GM13977 (cell line): ENCODE results near the gene FREY1.

Experiments used
- DNase-seq: peaks from one replicate; pipeline ENCODE4 v3.0.0; 2012; ENCODE audit warnings: low spot score
- in situ Hi-C: fragments of 300-500 bp; cut with MboI; formaldehyde crosslinking; loops from one replicate; pipeline ENCODE4 v1.12.0; 2022; ENCODE audit warnings: low sequenced_read_pairs, low pct_unique_long_range_greater_than_20kb, mixed read lengths, inconsistent platforms; ENCODE audit not compliant: unreplicated experiment
- TF ChIP-seq, protein P1 (sequence below): IDR thresholded peaks from 2 replicates; pipeline ENCODE4 v1.5.1; 2012; ENCODE audit warnings: mild to moderate bottlenecking, control low read depth; ENCODE audit not compliant: insufficient read depth; ENCODE audit errors: extremely low read depth, missing control alignments

The FREY1 gene

GRCh38 chr11:45906965-45907611 is at the start of gene FREY1:
FREY1 (minus strand) TSS chr11:45907271; CDS start chr11:45907245, 26 bp downstream.
- in situ Hi-C loops, result no loop called here
- TF ChIP-seq, protein P1, sequence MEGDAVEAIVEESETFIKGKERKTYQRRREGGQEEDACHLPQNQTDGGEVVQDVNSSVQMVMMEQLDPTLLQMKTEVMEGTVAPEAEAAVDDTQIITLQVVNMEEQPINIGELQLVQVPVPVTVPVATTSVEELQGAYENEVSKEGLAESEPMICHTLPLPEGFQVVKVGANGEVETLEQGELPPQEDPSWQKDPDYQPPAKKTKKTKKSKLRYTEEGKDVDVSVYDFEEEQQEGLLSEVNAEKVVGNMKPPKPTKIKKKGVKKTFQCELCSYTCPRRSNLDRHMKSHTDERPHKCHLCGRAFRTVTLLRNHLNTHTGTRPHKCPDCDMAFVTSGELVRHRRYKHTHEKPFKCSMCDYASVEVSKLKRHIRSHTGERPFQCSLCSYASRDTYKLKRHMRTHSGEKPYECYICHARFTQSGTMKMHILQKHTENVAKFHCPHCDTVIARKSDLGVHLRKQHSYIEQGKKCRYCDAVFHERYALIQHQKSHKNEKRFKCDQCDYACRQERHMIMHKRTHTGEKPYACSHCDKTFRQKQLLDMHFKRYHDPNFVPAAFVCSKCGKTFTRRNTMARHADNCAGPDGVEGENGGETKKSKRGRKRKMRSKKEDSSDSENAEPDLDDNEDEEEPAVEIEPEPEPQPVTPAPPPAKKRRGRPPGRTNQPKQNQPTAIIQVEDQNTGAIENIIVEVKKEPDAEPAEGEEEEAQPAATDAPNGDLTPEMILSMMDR, result no peak
- DNase-seq, result no peak

GRCh38 chr11:45949992-45950407 is 42.9 kb upstream of the FREY1 start:
- in situ Hi-C loops, result no loop called here
- no peak for DNase-seq
- TF ChIP-seq, protein P1, result no peak

DNA sequence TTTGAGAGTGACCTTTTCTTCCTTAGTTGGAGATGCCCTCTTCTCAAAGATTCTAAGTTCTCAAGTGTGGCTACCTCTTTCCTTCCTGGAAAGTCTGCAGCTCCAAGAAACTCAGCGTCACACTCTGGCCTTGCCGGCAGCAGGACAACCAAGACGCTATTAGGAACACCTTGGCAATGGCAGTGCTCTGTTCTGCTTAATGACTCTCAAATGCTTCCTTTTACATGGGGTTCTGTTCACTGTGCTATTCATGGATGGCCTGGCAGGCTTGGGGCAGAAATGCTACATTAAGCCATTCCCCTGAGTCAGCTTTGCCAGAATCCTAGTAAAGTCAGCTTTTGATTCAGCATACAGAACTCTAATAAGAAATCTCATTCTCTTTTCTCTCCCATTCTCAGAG is 41.3 kb upstream of the FREY1 start:
- in situ Hi-C loops, result no loop called here
- TF ChIP-seq, protein P1, result no peak
- no peak for DNase-seq

DNA sequence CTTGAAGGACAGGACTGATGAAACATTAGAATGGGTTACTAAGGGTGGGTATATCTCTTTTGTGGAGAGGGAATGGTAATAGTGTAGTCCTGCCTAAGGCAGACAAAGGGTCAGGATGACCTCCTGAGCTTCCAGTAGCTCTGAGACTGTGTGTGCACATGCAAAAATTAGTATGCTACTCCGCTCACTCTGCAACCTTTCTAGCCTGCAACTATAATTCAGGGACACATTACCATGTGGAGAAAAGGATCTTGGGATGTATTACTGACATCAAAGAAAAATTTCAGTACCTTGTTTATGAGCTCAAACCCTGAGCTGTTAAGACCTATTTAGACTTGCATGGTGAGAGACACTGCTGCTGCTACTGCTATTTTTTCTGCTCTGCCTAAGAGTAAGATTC is 40.8 kb upstream of the FREY1 start:
- in situ Hi-C loops, result no loop called here
- no peak for DNase-seq
- TF ChIP-seq, protein P1, result no peak

DNA sequence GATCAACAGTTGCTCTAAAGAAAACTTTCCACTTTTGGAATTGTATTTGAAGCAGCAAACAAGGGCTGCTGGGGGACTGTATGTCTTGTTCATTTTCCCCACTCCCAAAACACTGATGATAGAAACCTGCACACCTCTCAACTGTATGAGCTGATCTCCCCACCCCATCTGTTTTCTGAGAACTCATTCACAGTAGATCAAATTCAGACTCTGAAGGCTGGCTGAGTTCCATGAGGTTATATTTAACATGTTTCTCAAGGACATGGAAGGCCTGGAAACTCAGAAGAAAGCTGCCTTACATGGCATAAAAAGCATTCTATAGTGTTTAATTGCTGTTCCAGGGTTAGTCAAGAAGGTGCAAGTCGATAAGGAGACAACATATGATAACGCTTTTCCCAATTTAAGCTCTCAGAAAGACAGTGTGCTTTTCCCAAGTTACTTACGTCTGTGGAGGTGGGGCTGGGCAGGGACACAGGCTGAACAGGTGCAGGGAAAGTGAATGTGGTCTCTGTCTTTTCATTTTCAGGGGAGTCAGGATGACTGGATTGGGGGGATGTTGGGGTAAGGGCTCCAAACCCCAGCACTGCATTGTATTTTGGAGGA is 38.4 kb upstream of the FREY1 start:
- DNase-seq, result no peak
- in situ Hi-C loops, result no loop called here
- TF ChIP-seq, protein P1, result no peak

GRCh38 chr11:45942381-45942780 is 35.3 kb upstream of the FREY1 start:
- DNase-seq, result no peak
- TF ChIP-seq, protein P1, result no peak
- in situ Hi-C loops, result no loop called here
